ENCODE data around the gene FTO.

Gene FTO

GRCh38 chr16:53755026-53755910, 51.3 kb downstream of the FTO start:
- DNase-seq, result peak; percentile 66

GRCh38 chr16:53756275-53756996, 52.5 kb downstream of the FTO start:
- DNase-seq, result no peak

DNA sequence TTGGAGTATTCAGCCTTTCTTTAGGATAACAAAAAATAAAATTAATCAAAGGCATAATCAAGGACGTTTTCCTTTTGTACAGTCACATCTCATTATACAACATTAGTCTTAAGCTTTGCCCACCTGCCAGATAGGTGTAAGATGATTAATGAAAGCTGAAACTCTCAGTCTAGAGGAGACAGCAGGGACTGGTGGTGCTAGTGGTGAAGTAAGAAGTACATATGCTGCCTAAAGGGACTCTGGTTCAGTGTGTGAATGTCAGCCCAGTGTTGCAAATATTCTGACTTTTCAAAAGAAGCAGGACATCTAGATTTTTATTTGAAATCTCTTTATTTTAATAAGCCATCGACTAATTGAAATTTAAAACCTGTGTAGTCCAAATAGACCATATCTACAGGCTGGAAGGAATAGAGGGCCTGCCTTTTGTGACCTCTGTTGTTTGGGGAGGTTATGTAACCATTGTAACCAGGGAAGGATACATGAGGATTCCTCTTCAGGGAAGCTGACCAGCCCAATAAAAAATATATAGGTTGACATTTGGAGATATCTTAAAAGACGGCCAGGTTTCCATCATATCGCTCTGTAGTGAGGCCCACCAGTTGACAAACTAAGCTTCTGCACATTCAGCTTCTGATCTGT, 54.1 kb downstream of the FTO start:
- no peak for DNase-seq

DNA sequence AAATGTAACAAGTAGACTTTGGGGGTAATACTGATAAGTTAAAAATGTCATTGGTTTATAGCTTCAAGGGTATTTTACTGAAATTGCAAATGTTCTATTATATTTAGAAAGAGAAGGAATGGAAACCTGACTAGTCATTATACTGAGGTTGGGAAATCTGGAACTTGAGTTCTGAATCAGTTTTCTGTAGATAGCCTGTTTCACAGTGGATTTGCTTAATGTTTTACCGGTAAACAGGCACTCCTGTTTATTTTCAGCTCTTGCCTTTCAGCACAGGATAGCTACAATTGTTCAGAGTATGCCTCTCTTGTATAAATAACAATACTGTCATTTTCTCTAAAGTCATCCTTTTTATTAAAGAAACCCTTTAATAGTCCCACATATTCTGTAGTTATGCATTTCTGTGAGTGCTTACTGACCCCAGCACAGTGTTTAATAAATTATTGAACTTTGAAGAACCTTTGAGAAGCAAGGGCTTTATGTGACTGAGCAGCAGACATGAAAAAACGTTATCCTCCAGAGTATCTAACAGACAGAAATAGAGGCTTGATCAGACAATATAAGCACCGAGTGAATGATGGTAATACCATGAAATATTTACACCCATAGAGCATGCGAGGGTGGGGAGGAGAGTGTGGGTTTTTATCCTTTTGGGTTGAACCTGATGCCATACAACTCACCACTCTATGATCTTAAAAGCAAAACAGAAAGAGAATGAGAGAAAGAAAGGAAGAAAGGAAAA, 58.2 kb downstream of the FTO start:
- DNase-seq, result no peak

DNA sequence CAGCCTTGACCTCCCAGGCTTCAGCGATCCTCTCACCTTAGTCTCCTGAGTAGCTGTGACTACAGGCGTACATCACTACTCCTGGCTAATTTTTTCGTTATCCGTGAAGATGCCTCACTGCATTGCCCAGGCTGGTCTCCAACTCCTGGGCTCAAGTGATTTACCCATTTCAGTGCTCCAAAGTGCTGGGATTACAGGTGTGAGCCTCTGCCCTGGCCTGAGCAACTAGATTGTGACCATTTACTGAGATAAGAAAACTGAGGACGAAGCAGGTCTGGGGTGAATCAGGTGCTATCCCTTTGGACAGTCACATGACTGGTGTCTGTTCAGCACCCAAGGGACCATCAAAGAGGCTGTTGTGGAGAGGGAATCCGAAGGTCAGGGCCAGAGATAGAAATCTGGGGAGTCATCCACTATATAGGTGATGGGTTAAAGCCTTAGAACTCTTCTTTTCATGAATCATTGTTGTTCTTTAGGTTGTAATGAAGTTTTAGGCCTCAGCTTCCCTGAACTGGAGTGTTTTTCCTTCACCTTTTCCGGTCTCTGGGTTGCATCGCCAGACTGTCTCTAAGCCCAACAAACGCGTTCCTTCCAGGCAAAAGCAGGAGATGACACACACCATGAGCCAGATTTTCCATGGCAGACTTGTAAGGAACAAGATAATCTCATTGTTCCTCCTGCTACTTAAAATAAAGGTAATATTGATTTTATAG, 62.5 kb downstream of the FTO start:
- peak; percentile 69 for DNase-seq

DNA sequence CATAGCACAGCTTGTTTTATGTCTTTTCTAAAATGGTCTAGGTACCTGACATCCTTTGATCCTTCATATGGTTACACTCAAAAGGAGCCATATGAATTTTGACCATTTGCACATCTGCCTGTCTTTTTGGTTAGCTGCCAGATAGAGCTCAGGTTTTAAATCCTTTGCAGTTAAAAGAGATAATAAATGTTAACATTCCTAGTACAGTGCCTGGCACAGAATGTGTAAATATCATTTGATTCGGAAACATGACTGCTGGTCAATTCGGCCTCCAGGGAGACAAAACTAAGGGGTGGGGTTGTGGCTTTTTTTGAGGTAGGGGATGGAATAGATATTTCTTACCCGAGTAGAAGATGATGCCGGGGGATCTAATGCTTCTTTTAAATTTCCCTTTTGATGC, 64.2 kb downstream of the FTO start:
- DNase-seq, result no peak

DNA sequence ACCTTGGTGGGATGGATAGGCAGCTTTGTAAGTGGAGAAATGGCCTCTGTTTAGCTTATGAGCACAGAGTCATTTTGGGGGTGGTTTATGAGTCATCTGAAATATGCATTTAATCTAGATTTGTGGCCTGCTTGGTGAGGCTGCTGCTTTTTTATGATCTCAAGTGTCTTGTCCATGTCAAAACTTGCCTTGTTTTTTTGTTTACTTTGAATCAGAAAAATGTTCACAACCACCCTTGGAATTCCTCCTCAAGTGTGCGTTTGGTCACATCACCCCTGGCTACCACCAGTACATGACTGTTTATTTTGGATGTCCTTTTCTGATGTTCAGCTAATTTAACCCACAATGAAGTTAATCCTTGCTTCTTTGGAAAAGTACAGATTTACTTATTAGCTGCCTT, 64.6 kb downstream of the FTO start:
- DNase-seq, result peak; percentile 95

GRCh38 chr16:53769185-53769584, 65.2 kb downstream of the FTO start:
- DNase-seq, result no peak

DNA sequence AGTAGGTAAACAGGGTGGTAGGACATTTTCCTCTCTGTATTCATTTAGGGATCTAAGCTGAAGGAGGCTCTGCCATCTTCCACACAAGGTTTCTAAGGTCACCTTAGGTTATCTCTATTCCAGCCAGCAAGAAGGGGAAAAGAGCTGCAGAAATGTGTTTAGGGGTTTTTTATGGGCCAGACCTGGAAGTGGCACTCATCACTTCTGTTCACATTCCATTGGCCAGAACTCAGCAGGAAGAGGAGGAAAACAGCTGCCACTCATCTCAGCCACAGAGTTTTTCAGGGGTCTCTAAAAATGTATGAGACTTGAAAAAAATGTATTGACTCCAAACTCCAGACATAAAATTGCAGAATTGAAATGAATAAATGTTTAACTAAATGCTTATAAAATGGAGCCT, 65.8 kb downstream of the FTO start:
- no peak for DNase-seq

GRCh38 chr16:53770641-53771040, 66.7 kb downstream of the FTO start:
- DNase-seq, result no peak

DNA sequence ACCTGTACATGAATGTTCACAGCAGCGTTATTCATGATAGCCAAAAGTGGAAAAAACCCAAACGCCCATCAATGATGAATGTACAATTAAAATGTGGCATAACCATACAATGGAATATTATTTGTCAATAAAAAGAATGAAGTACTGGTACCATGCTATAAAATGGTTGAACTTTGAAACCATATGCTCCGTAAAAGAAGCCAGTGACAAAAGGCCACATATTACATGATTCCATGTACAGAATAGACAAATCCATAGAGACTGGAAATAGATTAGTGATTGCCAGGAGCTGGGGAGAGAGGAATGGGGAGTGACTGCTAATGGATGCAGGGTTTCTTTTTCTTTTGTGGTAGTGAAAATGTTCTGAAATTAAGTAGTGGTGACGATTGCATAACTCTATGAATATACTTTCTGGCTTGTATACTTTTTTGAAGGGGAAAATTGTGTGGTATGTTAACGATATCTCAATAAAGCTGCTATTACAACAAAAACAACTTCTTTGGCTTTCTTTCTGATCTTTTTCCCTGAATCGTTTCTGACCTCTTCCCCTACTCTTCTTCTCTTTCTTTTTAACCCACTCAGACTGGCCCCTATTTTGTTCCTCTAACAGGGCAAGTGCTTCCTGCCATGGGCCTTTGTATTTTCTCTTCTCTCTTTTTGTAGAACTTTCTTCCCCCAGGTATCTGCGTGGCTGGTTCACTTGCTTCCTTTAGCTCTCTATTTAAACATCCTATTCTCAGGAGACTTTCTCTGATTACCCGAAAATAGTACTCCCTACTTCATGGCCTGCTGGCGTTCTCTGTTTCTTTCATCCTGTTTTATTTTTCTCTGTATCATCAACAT, 67.9 kb downstream of the FTO start:
- peak; percentile 35 for DNase-seq

- DNase-seq, result peak; percentile 82
Observed at GRCh38 chr16:53773150-53773846, 69.3 kb downstream of the FTO start.

DNA sequence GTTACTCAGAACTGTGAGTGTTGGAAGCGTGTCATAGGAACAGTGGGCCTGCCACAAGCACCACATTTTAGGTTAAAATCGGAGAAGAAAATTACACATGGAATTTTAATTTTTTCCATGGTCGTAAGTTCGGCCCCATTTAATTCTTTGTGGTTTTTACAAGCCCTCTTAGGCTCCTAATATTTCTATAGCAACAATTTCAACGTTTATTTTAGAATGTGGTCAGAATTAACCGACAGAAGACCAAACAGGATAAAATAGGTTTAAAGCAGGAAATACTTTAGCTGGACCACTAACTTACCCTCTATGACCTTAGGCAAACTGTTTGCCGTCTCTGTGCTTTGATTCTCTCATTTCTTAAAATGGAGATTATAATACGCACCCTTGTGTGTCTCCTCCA, 69.9 kb downstream of the FTO start:
- DNase-seq, result peak; percentile 48

DNA sequence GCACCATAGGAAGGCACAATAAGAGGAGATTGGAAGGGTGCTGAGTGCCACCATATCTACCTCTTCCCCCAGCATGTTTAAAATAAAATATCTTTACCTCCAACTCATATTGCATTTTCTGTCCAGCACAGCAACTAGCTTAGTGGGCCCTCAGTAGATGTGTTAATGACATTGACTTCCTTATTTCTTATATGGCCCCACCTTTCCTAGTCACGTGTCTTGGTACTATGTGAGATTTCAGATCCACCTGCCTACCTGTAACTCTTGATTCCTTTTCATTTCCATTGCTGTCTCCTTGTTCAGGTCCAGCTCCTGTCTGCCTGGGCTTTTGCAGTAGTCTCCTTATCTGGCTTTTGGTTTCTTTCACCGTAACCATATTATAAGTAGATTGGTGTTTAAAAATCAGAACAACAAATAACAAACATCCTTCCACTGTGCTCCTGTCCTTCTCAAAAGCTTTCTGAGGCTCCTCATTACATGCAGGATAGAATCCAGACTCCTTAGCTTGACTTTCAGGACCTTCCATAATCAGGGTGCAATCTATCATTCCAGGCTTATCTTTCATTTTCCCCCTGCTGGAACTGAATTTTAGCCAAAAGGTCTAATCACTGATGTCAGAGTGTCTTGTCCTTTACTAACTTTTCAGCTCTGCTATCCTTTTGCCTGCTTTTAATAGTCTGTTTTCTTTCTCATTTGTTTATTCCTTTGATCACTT, 71.3 kb downstream of the FTO start:
- peak; percentile 42 for DNase-seq

DNA sequence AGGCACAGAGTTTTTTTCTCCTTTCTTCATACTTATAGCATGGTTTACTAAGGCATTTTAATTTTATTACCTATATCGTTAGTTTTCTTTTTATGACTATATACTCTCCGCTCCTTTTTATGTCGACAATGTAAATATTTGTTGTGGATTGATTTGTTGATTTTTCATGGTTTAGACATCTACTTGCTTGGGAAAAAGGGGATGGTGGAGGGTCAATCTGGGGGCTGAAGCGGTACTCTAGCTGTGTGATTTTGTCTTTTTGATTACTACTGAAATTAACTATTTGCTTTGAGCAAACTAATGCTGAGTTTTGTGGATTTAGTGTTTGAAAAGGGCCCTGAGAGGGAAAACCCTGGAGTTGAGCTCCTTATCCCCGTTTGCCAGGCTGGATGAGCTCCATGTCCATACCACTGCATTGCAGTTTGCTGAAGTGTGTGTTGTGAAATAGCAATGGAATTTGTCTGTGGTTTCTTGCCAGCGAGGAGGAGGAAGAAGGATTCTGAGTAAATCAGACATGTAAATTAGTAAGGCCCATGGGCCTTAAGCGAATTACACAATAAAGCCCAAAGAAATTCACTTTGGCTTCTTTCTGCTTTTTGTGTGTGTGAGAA, 72.0 kb downstream of the FTO start:
- DNase-seq, result peak; percentile 98

DNA sequence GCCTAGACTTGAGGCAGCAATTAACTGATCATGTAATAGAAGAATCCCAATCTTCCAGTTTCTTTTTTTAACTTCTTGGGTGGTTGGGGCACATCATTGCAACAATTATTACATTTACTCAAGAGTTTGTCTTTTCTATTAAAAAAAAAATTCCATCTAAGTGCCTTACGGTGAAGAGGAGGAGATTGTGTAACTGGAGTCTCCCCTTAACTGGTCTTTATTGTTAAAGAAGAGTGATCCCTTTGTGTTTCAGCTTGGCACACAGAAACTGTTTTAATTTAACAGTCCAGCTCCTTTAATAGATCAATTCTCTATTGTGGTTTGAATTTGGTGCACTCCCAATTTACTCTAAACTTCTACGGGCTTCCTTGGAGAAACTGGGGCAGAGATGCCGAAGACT, 75.2 kb downstream of the FTO start:
- DNase-seq, result no peak

DNA sequence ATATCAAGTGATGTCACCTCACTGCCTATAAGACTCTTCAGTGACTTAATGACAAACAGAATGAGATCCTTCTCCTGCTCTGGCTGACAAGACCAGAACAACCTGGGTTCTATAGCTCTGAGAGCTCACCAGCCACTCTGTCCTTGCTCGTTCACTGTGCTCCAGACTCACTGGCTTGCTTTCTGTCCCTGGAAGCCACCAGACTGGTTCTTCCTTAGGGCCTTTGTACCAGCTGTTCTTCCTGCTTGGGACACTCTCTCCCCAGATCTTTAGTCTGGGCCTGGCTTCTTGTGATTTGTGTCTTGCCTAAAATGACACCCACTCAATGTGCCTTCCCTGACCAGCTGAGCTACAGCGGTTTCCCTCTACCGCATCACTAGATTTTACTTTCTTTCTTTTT, 76.1 kb downstream of the FTO start:
- no peak for DNase-seq

DNA sequence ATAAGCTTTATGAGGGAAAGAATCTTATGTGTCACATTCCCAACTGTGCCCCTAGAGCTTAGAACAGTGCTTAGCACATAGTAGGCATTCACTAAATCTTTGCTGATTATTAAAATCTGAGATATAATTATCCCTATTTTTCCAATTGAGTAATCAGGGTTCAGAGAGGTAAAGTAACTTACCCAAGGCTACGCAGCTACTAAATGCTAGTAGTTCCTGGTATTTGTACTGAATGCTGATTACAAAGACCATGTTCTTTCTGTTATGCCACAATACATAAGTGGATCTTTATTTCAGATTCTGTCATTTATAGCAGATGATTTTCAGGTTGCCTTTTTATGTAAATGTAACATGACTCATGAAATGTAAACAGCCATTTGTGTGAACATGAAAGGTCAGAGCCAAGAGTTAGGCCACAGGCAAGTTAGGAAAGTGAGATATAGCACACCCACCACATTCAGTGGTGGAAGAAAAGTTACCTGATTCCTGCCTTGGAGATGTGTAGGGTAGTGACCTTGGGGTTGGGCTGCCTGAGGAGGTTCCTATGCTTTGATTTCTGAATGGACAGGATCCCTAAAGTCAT, 77.2 kb downstream of the FTO start:
- peak; percentile 32 for DNase-seq

GRCh38 chr16:53782148-53782547, 78.2 kb downstream of the FTO start:
- no peak for DNase-seq
